Breast epithelium (tissue), 4 donors: ENCODE measurements around the gene ZNF397. TPM values are rescaled to one million over a fixed set of nuclear protein-coding genes. Genes with fewer than 3 reads are reported as not detected.

Experiments used
- DNase-seq, 2 donors: peaks; one replicate each; pipeline ENCODE4 v3.0.0-alpha.2; 2019; ENCODE audit warnings: low spot score in 2 of 2
- H3K27ac ChIP-seq, 2 donors: fragments of 200-600 bp; sonication (generic) in 1 of 2; one replicate each; pipeline ENCODE4 v1.5.1; 2016 to 2019; ENCODE audit warnings: mild to moderate bottlenecking in 1 of 2
- H3K27me3 ChIP-seq, 2 donors: fragments of 200-600 bp; sonication (generic) in 1 of 2; one replicate each; pipeline versions ENCODE4 v1.5.1 to v1.6.0; 2017 to 2019; ENCODE audit warnings: control low read depth in 1 of 2, mild to moderate bottlenecking in 1 of 2
- H3K36me3 ChIP-seq: fragments of 200-600 bp; one replicate; pipeline ENCODE4 v1.5.1; 2019
- H3K4me1 ChIP-seq, 2 donors: fragments of 200-600 bp; sonication (generic); one replicate each; pipeline ENCODE4 v1.5.1; 2016 to 2019; ENCODE audit warnings: control low read depth in 1 of 2
- H3K4me3 ChIP-seq, 3 donors: fragments of 200-600 bp; sonication (generic); 1 replicate in 2 of 3; 2 replicates in 1 of 3; pipeline ENCODE4 v1.5.1; 2016 to 2019; ENCODE audit warnings: mild to moderate bottlenecking in 3 of 3, moderate library complexity in 2 of 3
- H3K9me3 ChIP-seq, 2 donors: fragments of 200-600 bp; sonication (generic) in 1 of 2; one replicate each; pipeline ENCODE4 v1.5.1; 2016 to 2019; ENCODE audit warnings: control low read depth in 1 of 2
- CTCF ChIP-seq, 3 donors: fragments of 450-650 bp; IDR thresholded peaks; one replicate each; pipeline ENCODE4 v1.5.1; 2016 to 2017; ENCODE audit warnings: antibody characterized with exemption in 3 of 3, mild to moderate bottlenecking in 3 of 3, moderate library complexity in 3 of 3
- POLR2A ChIP-seq: fragments of 450-650 bp; IDR thresholded peaks from one replicate; pipeline ENCODE4 v1.6.1; 2016; ENCODE audit warnings: antibody characterized with exemption, mild to moderate bottlenecking, moderate library complexity
- POLR2AphosphoS5 ChIP-seq, 3 donors: sonication (generic); formaldehyde crosslinking; IDR thresholded peaks; one replicate each; pipeline ENCODE4 v1.6.1; 2017; ENCODE audit warnings: antibody characterized with exemption in 3 of 3
- intact Hi-C: fragments of 100-400 bp; cut with DNase I; formaldehyde crosslinking; loops from one replicate; pipeline ENCODE4 v1.15.1; 2023; ENCODE audit warnings: low total_unique reads
- total RNA-seq, 3 donors: library from RNA; depleted of rRNA; stranded (reverse); fragments of >200 nt; gene quantifications; one replicate each; pipeline ENCODE4 v1.1.0, GENCODE V29; 2016

ZNF397 gene
- total RNA-seq, 3 donors from 2014 or later = 27.2 to 44.5 (median 38.0) TPM

GRCh38 chr18:35271656-35272055 is 30.8 kb downstream of the ZNF397 start:
- H3K4me3 ChIP-seq = no peak overlapping the region
- H3K27ac ChIP-seq = no peak overlapping the region
- no peaks in the 10 kb centered on the region for H3K27me3 ChIP-seq
- no peaks in the 10 kb centered on the region for H3K36me3 ChIP-seq
- intact Hi-C loops = no loop called here
- TF ChIP-seq POLR2A (no peak), CTCF (IDR thresholded peaks at IDR 0.05) (no peak), POLR2AphosphoS5 (IDR thresholded peaks at IDR 0.05) (no peak)
- no peaks in the 10 kb centered on the region for H3K4me1 ChIP-seq
- DNase-seq = no peak
- H3K9me3 ChIP-seq = peaks cover 0 to 7% of the 10 kb centered on the region in 2 donors

GRCh38 chr18:35276267-35276666 is 35.4 kb downstream of the ZNF397 start:
- Histone ChIP-seq H3K4me3 (no peak overlapping the region), H3K36me3 (no peaks in the 10 kb centered on the region), H3K27ac (no peak overlapping the region), H3K4me1 (no peaks in the 10 kb centered on the region), H3K9me3 (peaks cover 0 to 7% of the 10 kb centered on the region in 2 donors), H3K27me3 (no peaks in the 10 kb centered on the region)
- intact Hi-C loops = no loop called here
- no peak for DNase-seq
- TF ChIP-seq POLR2A = no peak
- no peak for TF ChIP-seq POLR2AphosphoS5 (IDR thresholded peaks at IDR 0.05)
- TF ChIP-seq CTCF (IDR thresholded peaks at IDR 0.05) = no peak

GRCh38 chr18:35277633-35278032 is 36.8 kb downstream of the ZNF397 start:
- intact Hi-C loops = no loop called here

GRCh38 chr18:35278085-35278484 is 37.3 kb downstream of the ZNF397 start:
- no peak for DNase-seq
- TF ChIP-seq POLR2A = no peak
- TF ChIP-seq POLR2AphosphoS5 (IDR thresholded peaks at IDR 0.05) = no peak
- no peak for TF ChIP-seq CTCF (IDR thresholded peaks at IDR 0.05)
- Histone ChIP-seq H3K4me3 (no peak overlapping the region), H3K4me1 (no peaks in the 10 kb centered on the region), H3K9me3 (no peaks in the 10 kb centered on the region), H3K27ac (no peak overlapping the region), H3K27me3 (no peaks in the 10 kb centered on the region), H3K36me3 (no peaks in the 10 kb centered on the region)
- intact Hi-C loops = no loop called here

More at GRCh38 chr18:35277633-35278032, 36.8 kb downstream of the ZNF397 start:
- TF ChIP-seq CTCF (IDR thresholded peaks at IDR 0.05) (no peak), POLR2A (no peak), POLR2AphosphoS5 (IDR thresholded peaks at IDR 0.05) (no peak)
- H3K4me3 ChIP-seq = no peak overlapping the region
- no peaks in the 10 kb centered on the region for H3K36me3 ChIP-seq
- H3K27ac ChIP-seq = no peak overlapping the region
- no peaks in the 10 kb centered on the region for H3K4me1 ChIP-seq
- DNase-seq = no peak
- H3K9me3 ChIP-seq = no peaks in the 10 kb centered on the region
- no peaks in the 10 kb centered on the region for H3K27me3 ChIP-seq

GRCh38 chr18:35278969-35279368 is 38.1 kb downstream of the ZNF397 start:
- Histone ChIP-seq H3K27ac (no peak overlapping the region), H3K36me3 (no peaks in the 10 kb centered on the region), H3K4me1 (no peaks in the 10 kb centered on the region), H3K9me3 (no peaks in the 10 kb centered on the region), H3K27me3 (no peaks in the 10 kb centered on the region), H3K4me3 (no peak overlapping the region)
- DNase-seq = no peak
- TF ChIP-seq POLR2AphosphoS5 (IDR thresholded peaks at IDR 0.05) = no peak
- TF ChIP-seq POLR2A = no peak
- TF ChIP-seq CTCF (IDR thresholded peaks at IDR 0.05) = no peak
- intact Hi-C loops = no loop called here
